Endothelial cell of umbilical vein (primary cell): ENCODE measurements around the gene FNDC4. TPM values are rescaled to one million over a fixed set of nuclear protein-coding genes. Genes with fewer than 3 reads are reported as not detected.

ENCODE experiments used
- BruUV-seq: library from RNA; stranded (reverse); fragments of 400-500 nt; replicated peaks from 2 replicates; lab custom pipeline; 2021; lab: Mats Ljungman, UMichigan
- CTCF ChIA-PET: fragments of 300-600, 350-600 bp; sonication (Branson Sonifier 250); formaldehyde crosslinking; loops from one replicate; lab custom pipeline; 2021; ENCODE audit warnings: antibody characterized with exemption, inconsistent platforms; lab: Charles Lee
- POLR2A ChIA-PET: fragments of 300-600, 350-600 bp; sonication (Branson Sonifier 250); formaldehyde crosslinking; loops from one replicate; lab custom pipeline; 2021; ENCODE audit warnings: antibody characterized with exemption, inconsistent platforms; lab: Charles Lee
- DNase-seq: peaks from one replicate; pipeline ENCODE4 v3.0.0-alpha.2; 2011; ENCODE audit warnings: low read depth, low spot score
- FAIRE-seq: peaks from 2 replicates; lab custom pipeline; 2011; peaks lifted over from hg19 to GRCh38; lab: Jason Lieb, UNC
- H2AFZ ChIP-seq: 2 replicates; pipeline ENCODE4 v1.6.0; 2012; ENCODE audit warnings: low read depth, low read length, control low read depth, inconsistent platforms
- H3K27ac ChIP-seq: 2 replicates; pipeline ENCODE4 v1.5.1; 2011; ENCODE audit warnings: low read depth, mild to moderate bottlenecking, control low read depth, low read length, moderate library complexity; ENCODE audit not compliant: insufficient read depth
- H3K27me3 ChIP-seq, 2 experiments: 2 replicates each; pipeline versions ENCODE4 v1.6.0 to v1.6.1; 2011; ENCODE audit warnings: low read length in 2 of 2, mixed read lengths in 1 of 2; ENCODE audit not compliant: control insufficient read depth in 2 of 2, insufficient read depth in 2 of 2
- H3K36me3 ChIP-seq, 2 experiments: 2 replicates in 1 of 2; 3 replicates in 1 of 2; pipeline ENCODE4 v1.5.1; 2011; ENCODE audit warnings: low read length in 2 of 2, mild to moderate bottlenecking in 1 of 2, moderate library complexity in 1 of 2; ENCODE audit not compliant: control insufficient read depth in 2 of 2, insufficient read depth in 2 of 2; ENCODE audit errors: extremely low read depth in 1 of 2
- H3K4me1 ChIP-seq: 3 replicates; pipeline ENCODE4 v1.5.1; 2011; ENCODE audit warnings: mild to moderate bottlenecking, low read length; ENCODE audit not compliant: control insufficient read depth, insufficient read depth; ENCODE audit errors: extremely low read depth
- H3K4me2 ChIP-seq: 2 replicates; pipeline ENCODE4 v1.6.1; 2011; ENCODE audit warnings: low read length, control low read depth, mixed read lengths; ENCODE audit not compliant: insufficient read depth
- H3K4me3 ChIP-seq, 3 experiments: fragments of 200-600 bp in 1 of 3; sonication (generic), shearing (Covaris generic) in 1 of 3; replicated peaks in 1 of 3; 2 replicates each; pipeline ENCODE4 v1.5.1; 2011 to 2016; ENCODE audit warnings: control low read depth in 3 of 3, low read length in 3 of 3, mild to moderate bottlenecking in 2 of 3, inconsistent platforms in 1 of 3, low read depth in 1 of 3, moderate library complexity in 1 of 3; ENCODE audit not compliant: insufficient read depth in 1 of 3
- H3K79me2 ChIP-seq: 2 replicates; pipeline ENCODE4 v1.6.0; 2012; ENCODE audit warnings: low read length, inconsistent platforms; ENCODE audit not compliant: control insufficient read depth, insufficient read depth
- H3K9ac ChIP-seq: replicated peaks from 2 replicates; pipeline ENCODE3; 2011; ENCODE audit warnings: low read length, control low read depth; ENCODE audit not compliant: insufficient read depth; ENCODE audit errors: extremely low read depth
- H3K9me1 ChIP-seq: replicated peaks from 3 replicates; pipeline ENCODE4 v1.6.0; 2011; ENCODE audit warnings: mild to moderate bottlenecking, low read length; ENCODE audit not compliant: control insufficient read depth, insufficient read depth; ENCODE audit errors: extremely low read depth
- H3K9me3 ChIP-seq: replicated peaks from 2 replicates; pipeline ENCODE4 v1.5.1; 2012; ENCODE audit warnings: low read length, inconsistent platforms; ENCODE audit not compliant: control insufficient read depth, insufficient read depth
- H4K20me1 ChIP-seq: replicated peaks from 2 replicates; pipeline ENCODE3; 2011; ENCODE audit warnings: mild to moderate bottlenecking, low read length; ENCODE audit not compliant: control insufficient read depth, insufficient read depth; ENCODE audit errors: extremely low read depth
- CTCF ChIP-seq, 2 donors: IDR thresholded peaks; 1 replicate in 1 of 2; 2 replicates in 1 of 2; pipeline ENCODE4 v1.5.1; 2011; ENCODE audit warnings: low read length in 2 of 2, mild to moderate bottlenecking in 2 of 2, moderate library complexity in 2 of 2, control low read depth in 1 of 2, inconsistent platforms in 1 of 2, low read depth in 1 of 2; ENCODE audit not compliant: insufficient read depth in 1 of 2; ENCODE audit errors: extremely low read depth in 1 of 2
- EZH2 ChIP-seq: IDR thresholded peaks from 2 replicates; pipeline ENCODE4 v1.6.1; 2012; ENCODE audit warnings: borderline replicate concordance, low read depth, mild to moderate bottlenecking, moderate library complexity, low read length, inconsistent platforms; ENCODE audit not compliant: severe bottlenecking
- FOS ChIP-seq: IDR thresholded peaks from 2 replicates; pipeline ENCODE4 v1.6.1; 2011; ENCODE audit warnings: mild to moderate bottlenecking, low read length, moderate library complexity, borderline replicate concordance; ENCODE audit not compliant: insufficient read depth
- GATA2 ChIP-seq: IDR thresholded peaks from 2 replicates; pipeline ENCODE4 v1.7.0; 2011; ENCODE audit warnings: low read depth, mild to moderate bottlenecking, moderate library complexity, mixed read lengths, low read length; ENCODE audit not compliant: insufficient read length, insufficient read depth
- JUN ChIP-seq: IDR thresholded peaks from 2 replicates; pipeline ENCODE4 v1.6.1; 2011; ENCODE audit warnings: borderline replicate concordance, low read depth; ENCODE audit not compliant: insufficient read length, insufficient read depth
- MAX ChIP-seq: IDR thresholded peaks from 2 replicates; pipeline ENCODE4 v1.6.1; 2011; ENCODE audit not compliant: insufficient read depth, insufficient read length
- MYC ChIP-seq: IDR thresholded peaks from one replicate; pipeline ENCODE4 v1.6.1; 2011; ENCODE audit warnings: mild to moderate bottlenecking, low read depth, low read length
- POLR2A ChIP-seq: IDR thresholded peaks from 2 replicates; pipeline ENCODE4 v1.6.1; 2012; ENCODE audit warnings: low read depth, mild to moderate bottlenecking, control low read depth, low read length
- POLR2AphosphoS5 ChIP-seq: IDR thresholded peaks from 2 replicates; pipeline ENCODE4 v1.6.1; 2012; ENCODE audit warnings: low read depth, mild to moderate bottlenecking, control low read depth, low read length, moderate library complexity; ENCODE audit not compliant: insufficient read depth
- dilution Hi-C: fragments of 300-500 bp; cut with MboI; formaldehyde crosslinking; loops from one replicate; pipeline ENCODE4 v1.15.0; 2019; ENCODE audit warnings: low sequenced_read_pairs; ENCODE audit not compliant: extremely low pct_ligation_motif_present
- intact Hi-C: fragments of 100-400 bp; cut with micrococcal nuclease; formaldehyde crosslinking; loops from one replicate; pipeline ENCODE4 v1.10.0; 2022
- polyA plus RNA-seq, 4 experiments: library from polyadenylated mRNA; depleted of rRNA in 3 of 4; stranded (reverse) in 3 of 4; unstranded in 1 of 4; fragments of >200 nt; gene quantifications; 2 replicates each; pipeline versions ENCODE4 v1.2.1 to v1.2.3, GENCODE V29; 2011 to 2012; ENCODE audit warnings: missing spikeins in 1 of 4
- total RNA-seq: library from RNA; stranded (reverse); gene quantifications from 2 replicates; pipeline ENCODE4 v1.2.3, GENCODE V29; 2021

FNDC4 gene
- total and polyA plus RNA-seq, 2 donors (not counting 3 experiments of a cell fraction or from before 2014, with no cell fraction given) = 15.5 to 19.0 TPM

GRCh38 chr2:27501042-27501441 lies 6.0 kb upstream of the FNDC4 start:
- dilution Hi-C loops = no loop called here
- H3K9ac ChIP-seq = no peak overlapping the region
- no peak for DNase-seq
- no peak overlapping the region for H2AFZ ChIP-seq
- H3K9me1 ChIP-seq = no peaks in the 10 kb centered on the region
- ChIA-PET POLR2A (no interaction called here), CTCF (no interaction called here)
- no peaks in the 10 kb centered on the region for H3K9me3 ChIP-seq
- no peaks in the 10 kb centered on the region for H3K36me3 ChIP-seq
- H3K4me2 ChIP-seq = no peak overlapping the region
- BruUV-seq = no TSS peak
- no peaks in the 10 kb centered on the region for H3K27me3 ChIP-seq
- no peak overlapping the region for H3K4me3 ChIP-seq
- TF ChIP-seq MYC (no peak), JUN (no peak)
- no peaks in the 10 kb centered on the region for H4K20me1 ChIP-seq
- intact Hi-C loops = no loop called here
- no peak overlapping the region for H3K27ac ChIP-seq
- H3K4me1 ChIP-seq = peaks cover 9% of the 10 kb centered on the region
- FAIRE-seq = no peak
- no peaks in the 10 kb centered on the region for H3K79me2 ChIP-seq

DNA sequence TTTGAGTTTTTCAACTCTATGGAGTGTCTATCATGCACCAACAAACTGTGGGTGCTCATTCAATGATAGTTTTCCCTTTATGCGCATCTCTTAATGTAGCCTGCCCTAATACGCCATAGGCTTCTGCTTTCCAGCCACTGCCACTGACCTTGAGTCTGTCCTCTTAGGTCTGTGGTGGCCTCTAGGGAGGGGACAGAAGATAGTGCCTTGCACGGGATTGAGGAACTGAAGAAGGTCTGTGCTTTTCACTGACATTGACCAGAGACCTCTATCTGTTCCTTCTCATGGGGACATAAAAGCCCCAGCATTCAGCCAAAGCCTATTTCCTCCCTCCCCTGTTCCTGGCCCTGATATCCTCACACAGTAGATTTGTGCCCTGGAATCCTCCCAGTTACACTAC lies 4.0 kb upstream of the FNDC4 start:
- Histone ChIP-seq H3K4me2 (no peak overlapping the region), H3K79me2 (no peaks in the 10 kb centered on the region), H3K4me1 (peaks cover 16% of the 10 kb centered on the region), H4K20me1 (no peaks in the 10 kb centered on the region), H2AFZ (no peak overlapping the region), H3K9me3 (no peaks in the 10 kb centered on the region), H3K4me3 (no peak overlapping the region), H3K27ac (no peak overlapping the region), H3K36me3 (no peaks in the 10 kb centered on the region), H3K9me1 (no peaks in the 10 kb centered on the region), H3K9ac (no peak overlapping the region), H3K27me3 (no peaks in the 10 kb centered on the region)
- FAIRE-seq (no peak), DNase-seq (no peak)
- dilution Hi-C loops = no loop called here
- POLR2A ChIA-PET = no interaction called here
- BruUV-seq = no TSS peak
- CTCF ChIA-PET = no interaction called here
- TF ChIP-seq EZH2 (no peak), FOS (no peak), JUN (no peak), POLR2A (no peak), GATA2 (no peak), CTCF (IDR thresholded peaks at IDR 0.05; ENCODE audit: extremely low read depth in 1 of 2, insufficient read depth in 1 of 2, low read depth in 1 of 2, low read length in 2 of 2) (no peak), MYC (no peak), MAX (no peak), POLR2AphosphoS5 (no peak)
- intact Hi-C loops = no loop called here
